H9 (cell line): ENCODE results near the gene EVI5. TPM values are rescaled to one million over a fixed set of nuclear protein-coding genes. Genes with fewer than 3 reads are reported as not detected.

Experiments used
- DNase-seq: peaks from one replicate; pipeline ENCODE4 v3.0.0-alpha.2; 2017
- H2AFZ ChIP-seq: one replicate; pipeline ENCODE4 v1.6.1; 2013; ENCODE audit warnings: mild to moderate bottlenecking, low read length, control low read depth, moderate library complexity
- H2AK5ac ChIP-seq: 2 replicates; pipeline ENCODE4 v1.6.1; 2013; ENCODE audit warnings: low read length, control low read depth, mixed read lengths; ENCODE audit not compliant: insufficient read length
- H2BK120ac ChIP-seq: one replicate; pipeline ENCODE4 v1.6.1; 2013; ENCODE audit warnings: low read depth, mild to moderate bottlenecking, low read length, control low read depth, inconsistent platforms; ENCODE audit not compliant: poor library complexity, severe bottlenecking
- H2BK12ac ChIP-seq: 2 replicates; pipeline ENCODE4 v1.6.1; 2013; ENCODE audit warnings: low read length, control low read depth, mixed read lengths, low read depth; ENCODE audit not compliant: insufficient read length
- H2BK15ac ChIP-seq: 2 replicates; pipeline ENCODE4 v1.6.1; 2013; ENCODE audit warnings: low read depth, low read length, control low read depth
- H2BK20ac ChIP-seq: one replicate; pipeline ENCODE4 v1.6.1; 2013; ENCODE audit warnings: low read depth, mild to moderate bottlenecking, low read length, control low read depth, inconsistent platforms; ENCODE audit not compliant: poor library complexity, severe bottlenecking
- H2BK5ac ChIP-seq: 2 replicates; pipeline ENCODE4 v1.6.1; 2013; ENCODE audit warnings: low read length, control low read depth, mixed read lengths; ENCODE audit not compliant: insufficient read length
- H3K14ac ChIP-seq: 2 replicates; pipeline ENCODE4 v1.6.1; 2013; ENCODE audit warnings: low read length, control low read depth; ENCODE audit not compliant: insufficient read depth
- H3K18ac ChIP-seq: 2 replicates; pipeline ENCODE4 v1.6.1; 2013; ENCODE audit warnings: low read depth, mild to moderate bottlenecking, mixed read lengths, low read length, control low read depth; ENCODE audit not compliant: insufficient read length
- H3K23ac ChIP-seq: 2 replicates; pipeline ENCODE4 v1.6.1; 2013; ENCODE audit warnings: low read length, control low read depth, mixed read lengths, low read depth; ENCODE audit not compliant: insufficient read length
- H3K23me2 ChIP-seq: 2 replicates; pipeline ENCODE4 v1.6.1; 2013; ENCODE audit warnings: low read depth, mild to moderate bottlenecking, mixed read lengths, low read length, control low read depth; ENCODE audit not compliant: insufficient read length, poor library complexity, severe bottlenecking
- H3K27ac ChIP-seq: 2 replicates; pipeline ENCODE4 v1.5.1; 2013; ENCODE audit warnings: low read length, control low read depth, mixed read lengths, low read depth; ENCODE audit not compliant: insufficient read length
- H3K27me3 ChIP-seq: 2 replicates; pipeline ENCODE4 v1.6.1; 2013; ENCODE audit warnings: low read length, control low read depth, inconsistent platforms; ENCODE audit not compliant: insufficient read depth
- H3K4ac ChIP-seq: 2 replicates; pipeline ENCODE4 v1.6.1; 2013; ENCODE audit warnings: low read depth, mild to moderate bottlenecking, control low read depth, inconsistent platforms, low read length, moderate library complexity
- H3K4me1 ChIP-seq: 2 replicates; pipeline ENCODE4 v1.6.1; 2013; ENCODE audit warnings: low read length, control low read depth, inconsistent platforms; ENCODE audit not compliant: insufficient read depth
- H3K4me2 ChIP-seq: 2 replicates; pipeline ENCODE4 v1.6.1; 2013; ENCODE audit warnings: low read length, control low read depth, mixed read lengths; ENCODE audit not compliant: insufficient read length, insufficient read depth
- H3K56ac ChIP-seq: 2 replicates; pipeline ENCODE4 v1.6.1; 2013; ENCODE audit warnings: low read depth, mild to moderate bottlenecking, mixed read lengths, low read length, control low read depth; ENCODE audit not compliant: insufficient read length
- H3K79me1 ChIP-seq: 2 replicates; pipeline ENCODE4 v1.6.1; 2013; ENCODE audit warnings: low read depth, mild to moderate bottlenecking, moderate library complexity, low read length, control low read depth, inconsistent platforms; ENCODE audit not compliant: insufficient read depth, poor library complexity, severe bottlenecking
- H3K79me2 ChIP-seq: 2 replicates; pipeline ENCODE4 v1.6.1; 2013; ENCODE audit warnings: low read length, control low read depth, inconsistent platforms; ENCODE audit not compliant: insufficient read depth
- H3K9ac ChIP-seq: 2 replicates; pipeline ENCODE4 v1.6.1; 2013; ENCODE audit warnings: low read length, control low read depth, mixed read lengths; ENCODE audit not compliant: insufficient read length; ENCODE audit errors: extremely low read depth
- H3K9me3 ChIP-seq: one replicate; pipeline ENCODE4 v1.6.1; 2013; ENCODE audit warnings: low read depth, low read length, inconsistent platforms; ENCODE audit not compliant: control insufficient read depth
- H3T11ph ChIP-seq: one replicate; pipeline ENCODE4 v1.6.1; 2013; ENCODE audit warnings: mild to moderate bottlenecking, low read length, control low read depth, inconsistent platforms
- H4K20me1 ChIP-seq: one replicate; pipeline ENCODE4 v1.6.1; 2013; ENCODE audit not compliant: control insufficient read depth, insufficient read length, insufficient read depth
- H4K5ac ChIP-seq: 2 replicates; pipeline ENCODE4 v1.6.1; 2013; ENCODE audit warnings: low read depth, mild to moderate bottlenecking, mixed read lengths, low read length, control low read depth; ENCODE audit not compliant: insufficient read length
- H4K8ac ChIP-seq: replicated peaks from 2 replicates; pipeline ENCODE4 v1.6.1; 2013; ENCODE audit warnings: low read length, control low read depth, mixed read lengths, low read depth; ENCODE audit not compliant: insufficient read length
- H4K91ac ChIP-seq: 2 replicates; pipeline ENCODE4 v1.6.1; 2013; ENCODE audit warnings: low read depth, mild to moderate bottlenecking, moderate library complexity, mixed read lengths, low read length, control low read depth; ENCODE audit not compliant: insufficient read length
- H3K27ac Mint-ChIP-seq, 3 experiments: 2 replicates in 2 of 3; 3 replicates in 1 of 3; pipeline ENCODE4 v1.8.0; 2020 to 2021; ENCODE audit warnings: mixed read lengths in 3 of 3, mild to moderate bottlenecking in 1 of 3, moderate library complexity in 1 of 3
- H3K27me3 Mint-ChIP-seq: 2 replicates; pipeline ENCODE4 v1.8.0; 2021; ENCODE audit warnings: low read depth, mild to moderate bottlenecking, moderate library complexity, mixed read lengths
- H3K36me3 Mint-ChIP-seq, 3 experiments: 2 replicates in 2 of 3; 3 replicates in 1 of 3; pipeline ENCODE4 v1.8.0; 2020 to 2021; ENCODE audit warnings: low read depth in 3 of 3, mixed read lengths in 3 of 3; ENCODE audit not compliant: insufficient read depth in 1 of 3
- H3K4me1 Mint-ChIP-seq, 2 experiments: 2 replicates each; pipeline ENCODE4 v1.8.0; 2020; ENCODE audit warnings: mixed read lengths in 2 of 2
- H3K4me3 Mint-ChIP-seq, 2 experiments: 2 replicates in 1 of 2; 3 replicates in 1 of 2; pipeline ENCODE4 v1.8.0; 2020 to 2021; ENCODE audit warnings: mild to moderate bottlenecking in 2 of 2, mixed read lengths in 2 of 2, moderate library complexity in 1 of 2
- H3K9me3 Mint-ChIP-seq, 2 experiments: 2 replicates in 1 of 2; 3 replicates in 1 of 2; pipeline ENCODE4 v1.8.0; 2020; ENCODE audit warnings: mild to moderate bottlenecking in 2 of 2, mixed read lengths in 2 of 2, moderate library complexity in 1 of 2
- CTCF ChIP-seq: fragments of 200-600 bp; sonication (generic); conservative IDR thresholded peaks from 3 replicates; pipeline ENCODE4 v1.8.0; 2021; ENCODE audit warnings: antibody characterized with exemption, mild to moderate bottlenecking
- whole genome bisulfite sequencing: extraction: QIAGEN DNeasy Blood & Tissue Kit; methylation state at CpG from one replicate; pipeline ENCODE4 v1.1.7; 2013; ENCODE audit warnings: missing lambda C conversion rate, low lambda C conversion rate, mixed read lengths; ENCODE audit not compliant: insufficient read length; ENCODE audit errors: extremely low coverage; 5-methylcytosine and 5-hydroxymethylcytosine counted together
- total RNA-seq: library from RNA; stranded (reverse); gene quantifications from 2 replicates; pipeline ENCODE4 v1.2.1, GENCODE V29; 2021

EVI5 gene
- total RNA-seq, 1 experiment from 2014 or later, result 9.7 TPM

DNA sequence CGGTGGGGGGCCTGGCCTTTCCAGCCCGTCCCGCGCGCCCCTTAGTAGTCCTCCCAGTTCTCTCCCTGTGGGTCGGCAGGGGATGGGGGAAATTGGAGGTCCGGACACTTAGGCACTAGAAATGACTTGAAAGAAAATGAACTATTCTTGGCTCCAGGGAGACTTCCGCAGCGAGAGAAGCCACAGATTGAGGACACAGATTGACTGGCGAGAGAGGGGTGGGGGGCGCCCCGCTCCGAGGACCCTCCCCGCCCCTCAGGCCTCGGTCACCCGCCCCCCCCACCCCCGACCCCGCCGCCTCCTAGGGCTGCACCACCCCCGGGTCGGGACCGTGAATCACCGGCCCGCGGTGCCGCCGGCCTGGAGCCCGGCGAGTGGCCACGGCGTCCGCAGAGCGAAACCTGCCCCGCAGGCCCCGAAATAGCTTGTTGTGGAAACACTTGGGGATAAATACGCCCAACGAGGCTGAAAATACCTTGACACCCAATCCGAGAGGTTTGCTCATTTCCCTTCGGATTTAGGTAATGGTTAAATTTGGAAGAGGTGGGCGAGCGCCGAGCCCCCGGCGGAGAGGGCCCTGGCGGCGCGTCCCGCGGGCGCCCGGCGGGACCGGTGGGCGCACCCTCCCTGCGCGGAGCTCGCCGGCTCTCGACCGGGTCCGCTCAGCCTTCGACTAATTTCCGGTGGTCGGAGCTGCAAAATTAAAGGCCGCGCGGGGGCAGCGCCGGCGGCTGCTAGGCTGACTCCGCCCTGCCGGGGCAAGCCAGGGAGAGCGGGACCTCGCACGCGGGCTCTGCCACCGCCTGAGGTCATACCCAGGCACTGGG, 298.4 kb downstream of the EVI5 start, which contains the start of gene GFI1:
TSS of gene GFI1 (minus strand) at position 675 of the 827 bp plus-strand sequence. CDS start 3,438 bp downstream, outside the sequence.
- DNase-seq, result peak; percentile 75
- peak within 1 kb of the TSS; percentile 74 for H3K4me2 ChIP-seq
- WGBS, result no CpG with 5 or more reads among the region's 77 CpGs

More for the DNA sequence above, 298.4 kb downstream of the EVI5 start, which contains the start of gene GFI1:
- H3K56ac ChIP-seq, result no peak within 1 kb of the TSS
- no peak within 1 kb of the TSS for H3K18ac ChIP-seq
- H4K91ac ChIP-seq, result no peak within 1 kb of the TSS
- peaks cover 64% of the 10 kb centered on the region for H3K27me3 ChIP-seq
- H4K8ac ChIP-seq, result no peak within 1 kb of the TSS
- H3K4me1 Mint-ChIP-seq, result peaks cover 23 to 31% of the 10 kb centered on the region in 2 experiments
- no peaks in the 10 kb centered on the region for H3K79me1 ChIP-seq
- H3K9me3 Mint-ChIP-seq, result peaks cover 0 to 4% of the 10 kb centered on the region in 2 experiments; a peak in 2 of 5 replicates
- H3K79me2 ChIP-seq, result no peaks in the 10 kb centered on the region
- no peaks in the 10 kb centered on the region for H3K4me1 ChIP-seq
- H3K23ac ChIP-seq, result no peak within 1 kb of the TSS
- H3K27ac ChIP-seq, result no peak within 1 kb of the TSS
- no peak within 1 kb of the TSS for H2BK5ac ChIP-seq
- H3K23me2 ChIP-seq, result peaks cover 36% of the 10 kb centered on the region
- no peak within 1 kb of the TSS for H3K27ac Mint-ChIP-seq
- peak; percentile 20; the same call in 2 of the 3 replicates for TF ChIP-seq CTCF
- H3T11ph ChIP-seq, result no peak within 1 kb of the TSS
- peak within 1 kb of the TSS; percentile 68 to 86 for H3K4me3 Mint-ChIP-seq
- no peaks in the 10 kb centered on the region for H4K20me1 ChIP-seq
- H2AK5ac ChIP-seq, result no peak within 1 kb of the TSS
- H3K27me3 Mint-ChIP-seq, result peaks cover 86% of the 10 kb centered on the region
- H2BK15ac ChIP-seq, result no peak within 1 kb of the TSS
- H3K9me3 ChIP-seq, result no peaks in the 10 kb centered on the region
- H2BK120ac ChIP-seq, result no peak within 1 kb of the TSS
- H3K9ac ChIP-seq, result no peak within 1 kb of the TSS
- H3K36me3 Mint-ChIP-seq, result peaks cover 0 to 2% (median 0%) of the 10 kb centered on the region in 3 experiments; a peak in 1 of 7 replicates
- no peak within 1 kb of the TSS for H2BK12ac ChIP-seq
- no peak within 1 kb of the TSS for H3K4ac ChIP-seq
- no peak within 1 kb of the TSS for H2BK20ac ChIP-seq
- no peak within 1 kb of the TSS for H2AFZ ChIP-seq
- no peak within 1 kb of the TSS for H4K5ac ChIP-seq
- no peak within 1 kb of the TSS for H3K14ac ChIP-seq
